ENCODE data around the gene IDE.
A peak's percentile ranks its signal among the peaks of the same experiment; 100 is the strongest.
"Not testable (repeated sequence)": the region's sequence is repeated elsewhere in the genome, so short reads cannot be mapped to it uniquely, and the experiment has no call there.

Gene IDE

DNA sequence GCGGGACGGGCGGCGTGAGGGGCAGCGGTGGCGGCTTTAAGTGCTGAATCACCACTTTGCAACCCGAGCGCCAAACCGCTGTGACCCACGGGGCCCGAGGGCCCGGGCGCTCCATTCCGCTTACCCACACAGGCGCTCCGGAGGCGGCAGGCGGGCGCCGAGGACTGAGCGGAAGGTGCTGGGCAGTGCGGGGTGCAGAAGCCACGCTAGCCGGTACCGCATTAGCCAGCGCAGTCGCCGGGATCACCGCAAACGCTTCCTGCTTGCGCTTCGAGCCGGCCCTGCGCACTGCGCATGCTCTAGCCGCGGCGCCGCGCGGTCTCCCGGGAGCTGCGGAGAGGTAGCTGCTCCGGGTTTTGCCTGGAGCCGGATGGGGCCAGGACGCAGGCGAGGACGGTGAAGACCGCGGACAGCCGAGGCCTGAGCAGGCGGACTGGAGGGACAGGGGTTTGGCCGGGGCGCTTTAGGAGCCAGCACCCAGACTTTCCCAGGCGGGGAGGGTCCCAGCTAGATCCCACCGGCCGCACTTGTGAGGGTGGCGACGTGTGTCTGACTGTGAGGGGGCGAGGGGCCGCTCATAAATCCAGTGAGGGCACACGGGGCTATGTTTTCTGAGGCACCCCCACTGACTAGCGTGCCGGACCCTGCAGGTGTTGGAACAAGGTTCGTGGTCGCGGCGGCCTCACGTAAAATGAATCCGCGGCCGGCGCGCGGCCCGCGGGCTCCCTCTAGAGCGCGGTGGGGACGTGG is at the start of gene IDE:
Gene IDE, minus strand, starts transcription at position 296 of the 750 bp plus-strand sequence. Its CDS starts 74 bp downstream, at position 222.
- H3K4me3 ChIP-seq (ENCODE audit: low read depth, low read length), result peak within 1 kb of the TSS; percentile 88
- DNase-seq (ENCODE audit: low read depth), result peak; percentile 64

DNA sequence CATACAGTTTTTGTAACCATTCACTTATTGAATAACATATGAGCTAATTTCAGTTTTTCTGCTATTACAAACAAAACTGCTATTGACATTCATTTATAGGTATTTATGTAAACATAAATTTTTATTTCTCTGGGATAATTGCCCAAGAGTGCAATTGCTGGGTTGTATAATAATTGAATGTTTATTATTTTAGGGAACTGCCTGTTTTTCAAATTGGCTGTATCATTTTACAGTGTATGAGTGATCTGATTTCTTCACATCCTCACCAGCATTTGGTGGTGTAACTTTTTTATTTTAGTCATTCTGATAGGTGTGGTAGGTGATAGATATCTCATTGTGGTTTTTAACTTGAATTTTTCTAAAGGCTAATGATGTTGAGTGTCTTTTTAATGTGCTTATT is 45.5 kb upstream of the IDE start:
- no peak for DNase-seq (ENCODE audit: low read depth)
- no peak overlapping the region for H3K4me3 ChIP-seq (ENCODE audit: low read depth, low read length)

DNA sequence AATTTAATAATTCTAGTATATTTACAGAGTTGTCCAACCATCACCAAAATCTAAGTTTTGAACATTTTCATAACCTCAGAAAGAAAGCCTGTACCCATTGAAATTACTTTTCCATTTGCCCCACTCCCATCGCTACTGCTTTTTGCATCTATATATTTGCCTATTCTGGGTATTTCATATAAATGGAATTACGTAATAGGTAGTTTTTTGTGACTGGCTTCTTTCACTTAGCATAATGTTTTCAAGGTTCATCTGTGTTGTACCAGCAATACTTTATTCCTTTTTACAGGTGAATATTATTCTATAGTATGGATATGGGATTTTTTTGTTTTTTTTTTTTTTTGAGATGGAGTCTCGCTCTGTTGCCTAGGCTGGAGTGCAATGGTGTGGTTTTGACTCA is 41.6 kb upstream of the IDE start:
- H3K4me3 ChIP-seq (ENCODE audit: low read depth, low read length), result no peak overlapping the region
- no peak for DNase-seq (ENCODE audit: low read depth)

DNA sequence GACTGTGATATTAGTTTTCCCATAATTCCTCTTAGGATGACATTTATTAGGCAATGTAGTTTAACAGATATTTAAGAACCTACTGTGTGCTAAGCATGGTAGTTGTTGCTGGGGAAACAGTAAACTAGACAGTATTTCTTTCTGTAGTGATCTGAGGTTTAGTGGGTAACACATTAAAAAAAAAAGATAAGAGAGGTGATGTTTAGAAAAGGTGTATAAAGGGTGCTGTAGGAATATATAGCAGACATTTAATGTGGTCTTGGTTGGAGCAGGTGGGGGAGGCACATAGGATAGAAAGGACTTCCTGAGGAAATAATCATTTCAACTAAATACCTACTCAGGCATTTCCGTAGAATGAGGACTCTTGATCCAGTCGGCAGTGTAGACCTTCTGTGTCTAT is 30.9 kb upstream of the IDE start:
- no peak overlapping the region for H3K4me3 ChIP-seq (ENCODE audit: low read depth, low read length)
- no peak for DNase-seq (ENCODE audit: low read depth)

DNA sequence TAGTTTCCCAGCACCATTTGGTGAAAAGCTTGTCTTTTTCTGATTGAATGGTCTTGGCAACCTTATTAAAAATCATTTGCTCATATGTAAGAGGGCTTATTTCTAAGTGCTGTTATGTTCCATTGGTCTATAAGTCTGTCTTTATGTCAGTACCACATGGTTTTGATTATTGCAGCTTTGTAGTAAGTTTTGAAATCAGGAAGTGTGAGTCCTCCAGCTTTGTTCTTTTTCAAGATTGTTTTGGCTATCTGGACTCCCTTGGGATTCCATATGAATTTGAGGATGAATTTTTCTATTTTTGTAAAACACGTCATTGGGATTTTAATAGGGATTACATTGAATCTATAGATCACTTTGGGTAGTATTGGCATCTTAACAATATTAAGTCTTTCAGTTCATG is 24.4 kb upstream of the IDE start:
- DNase-seq (ENCODE audit: low read depth), result no peak
- H3K4me3 ChIP-seq (ENCODE audit: low read depth, low read length), result no peak overlapping the region

DNA sequence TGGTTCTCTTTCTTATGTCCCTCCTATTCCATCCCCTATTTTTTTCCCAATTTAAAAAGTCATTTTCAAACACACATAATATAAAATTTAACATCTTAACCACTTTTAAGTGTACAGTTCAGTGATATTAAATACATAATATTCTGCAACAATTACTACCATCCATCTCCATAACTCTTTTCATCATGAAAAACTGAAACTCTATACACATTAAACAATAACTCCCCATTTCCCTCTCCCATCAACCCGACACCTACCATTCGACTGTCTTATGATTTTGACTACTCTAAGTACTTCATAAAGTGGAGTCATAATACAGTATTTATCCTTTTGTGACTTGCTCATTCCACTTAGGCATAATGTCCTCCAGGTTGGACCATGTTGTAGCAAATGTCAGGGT is 21.6 kb upstream of the IDE start:
- no peak overlapping the region for H3K4me3 ChIP-seq (ENCODE audit: low read depth, low read length)
- no peak for DNase-seq (ENCODE audit: low read depth)

DNA sequence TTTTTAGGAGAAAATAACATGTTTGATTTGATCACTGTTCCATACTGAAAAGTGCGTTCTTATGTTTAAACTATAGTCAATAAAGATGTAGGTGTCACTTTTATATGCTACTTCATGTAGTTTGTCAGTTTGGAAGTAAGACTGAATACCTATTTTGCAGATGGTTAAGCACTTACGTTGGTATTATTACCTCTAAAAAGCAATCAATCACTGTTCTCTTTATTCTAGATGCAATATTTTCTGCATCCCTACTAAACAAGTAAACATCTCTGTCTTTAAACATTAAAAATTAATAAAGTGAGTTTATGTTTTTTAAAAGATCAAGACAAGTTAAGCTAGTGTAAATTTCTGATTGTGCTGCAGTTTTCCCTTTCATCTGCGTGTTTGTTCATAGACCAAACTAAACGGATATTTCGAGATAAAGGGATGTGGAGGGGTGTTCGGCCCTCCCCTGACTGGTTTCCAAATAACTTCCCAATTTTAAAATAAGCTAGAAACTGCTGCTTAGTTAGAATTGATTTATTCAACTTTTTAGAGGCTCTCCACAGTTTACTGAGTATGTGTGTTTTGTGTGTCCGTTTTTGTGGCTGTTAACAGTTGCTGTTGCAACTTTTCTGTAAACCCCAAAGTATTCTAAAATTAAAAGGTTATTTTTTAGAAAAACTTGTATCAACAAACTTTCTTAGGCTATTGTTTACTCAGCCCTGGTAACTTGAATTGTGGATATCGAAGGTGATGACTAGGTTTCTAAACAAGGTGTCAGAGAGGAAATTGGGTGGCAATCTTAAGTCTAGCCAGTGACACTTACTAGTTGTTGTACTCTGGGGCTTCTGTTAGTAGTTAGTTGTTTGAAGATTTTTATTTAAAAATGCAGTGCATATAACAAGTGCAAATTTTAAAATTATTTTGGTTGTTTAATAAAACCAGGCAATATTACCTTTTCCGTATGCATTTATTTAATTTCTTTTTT is 20.0 kb upstream of the IDE start:
- DNase-seq (ENCODE audit: low read depth), result no peak
- peak overlapping the region; percentile 81 for H3K4me3 ChIP-seq (ENCODE audit: low read depth, low read length)

DNA sequence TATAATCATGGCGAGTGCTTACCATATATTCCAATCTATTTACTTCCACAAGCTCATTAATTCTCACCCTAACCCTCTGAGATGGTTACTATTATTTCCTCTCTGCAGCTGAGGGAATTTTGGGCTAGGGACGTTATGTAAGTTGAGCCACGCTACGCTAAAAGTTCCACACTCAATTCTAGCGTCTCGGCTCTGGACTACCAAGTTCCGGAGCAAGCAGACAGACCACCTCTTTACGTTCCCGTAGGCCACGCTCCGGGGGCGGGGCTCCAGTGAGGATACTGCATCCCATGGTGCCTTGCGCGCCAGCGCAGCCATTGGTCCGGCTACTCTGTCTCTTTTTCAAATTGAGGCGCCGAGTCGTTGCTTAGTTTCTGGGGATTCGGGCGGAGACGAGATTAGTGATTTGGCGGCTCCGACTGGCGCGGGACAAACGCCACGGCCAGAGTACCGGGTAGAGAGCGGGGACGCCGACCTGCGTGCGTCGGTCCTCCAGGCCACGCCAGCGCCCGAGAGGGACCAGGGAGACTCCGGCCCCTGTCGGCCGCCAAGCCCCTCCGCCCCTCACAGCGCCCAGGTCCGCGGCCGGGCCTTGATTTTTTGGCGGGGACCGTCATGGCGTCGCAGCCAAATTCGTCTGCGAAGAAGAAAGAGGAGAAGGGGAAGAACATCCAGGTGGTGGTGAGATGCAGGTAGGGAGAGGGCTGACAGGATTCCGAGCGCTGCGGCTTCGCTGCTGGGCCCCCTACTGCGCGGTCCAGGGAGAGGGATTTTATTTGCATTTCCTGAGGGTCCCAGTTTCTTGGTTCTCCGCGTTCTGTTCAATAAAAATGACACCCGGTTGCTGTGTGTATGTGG is 19.1 kb upstream of the IDE start, which contains the start of gene KIF11:
Gene KIF11, plus strand, starts transcription at position 370 of the 858 bp plus-strand sequence. Its CDS starts 246 bp downstream, at position 616.
- DNase-seq (ENCODE audit: low read depth), result peak; percentile 86

DNA sequence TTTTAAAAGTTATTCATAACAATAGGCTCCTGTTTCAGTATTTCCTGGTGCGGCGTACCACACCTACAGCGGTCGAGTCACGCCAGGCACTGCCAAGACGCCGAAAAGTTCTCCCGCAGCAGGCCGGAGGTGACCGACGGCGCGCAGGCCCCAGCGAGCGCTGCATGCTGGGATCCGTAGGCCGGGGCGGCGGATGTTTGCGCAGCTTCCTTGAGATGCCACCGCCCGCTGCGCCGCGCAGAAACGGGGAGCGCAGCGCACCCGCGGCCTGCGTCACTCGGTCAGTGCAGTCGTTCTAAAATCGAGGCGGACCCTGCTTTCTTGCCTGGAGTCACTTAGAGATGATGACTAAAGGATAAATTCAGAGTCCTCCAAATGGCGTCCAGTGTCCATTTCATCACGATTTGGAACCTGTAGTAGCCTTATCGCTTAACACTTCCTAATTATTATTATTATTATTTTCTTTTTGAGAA is 17.7 kb upstream of the IDE start:
- H3K4me3 ChIP-seq (ENCODE audit: low read depth, low read length), result peak overlapping the region; percentile 81

More for the DNA sequence above, 19.1 kb upstream of the IDE start, which contains the start of gene KIF11:
- H3K4me3 ChIP-seq (ENCODE audit: low read depth, low read length), result peak within 1 kb of the TSS; percentile 81

DNA sequence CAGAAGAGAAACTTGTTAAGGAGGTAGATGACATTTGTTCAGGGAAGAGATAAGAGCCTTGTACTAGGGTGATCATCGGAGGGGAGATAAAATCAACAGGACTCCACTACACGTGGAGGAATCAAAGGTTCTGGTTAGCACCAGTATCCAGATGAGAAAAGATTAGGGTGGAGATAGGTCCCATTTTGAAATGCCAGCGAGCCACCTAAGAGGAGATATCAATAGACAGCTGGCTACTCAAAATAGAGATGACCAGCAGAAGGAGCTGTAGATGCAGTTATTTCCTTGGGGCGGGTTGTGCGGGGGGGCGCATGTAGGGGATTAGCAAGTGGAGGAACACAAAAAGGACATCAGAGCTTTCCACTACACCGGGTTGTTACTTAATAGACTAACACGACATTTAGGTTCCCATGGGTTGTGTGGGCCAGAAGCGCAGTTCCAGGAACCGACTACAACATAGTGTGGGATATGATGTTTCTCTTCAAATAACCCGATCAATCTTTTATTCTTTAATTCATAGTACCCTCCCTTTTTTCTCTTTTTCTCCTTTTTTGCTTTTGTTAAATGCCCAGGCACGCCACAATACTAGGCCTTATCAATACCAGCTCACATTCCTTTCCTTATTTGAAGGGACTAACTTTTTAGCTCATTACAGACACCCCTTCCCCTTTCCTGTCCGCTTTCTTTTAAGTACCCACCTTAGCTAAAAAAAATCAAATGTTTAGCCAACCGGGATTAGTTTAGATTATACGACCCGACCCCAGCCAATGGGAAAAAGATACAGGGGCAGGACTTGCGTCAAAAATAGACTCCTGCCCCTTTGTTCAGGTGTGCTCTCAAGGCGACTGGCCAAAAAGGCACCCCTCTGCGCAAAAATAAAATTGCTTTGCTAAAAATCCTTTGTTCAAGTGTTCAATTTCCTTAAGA is 17.0 kb upstream of the IDE start:
- H3K4me3 ChIP-seq (ENCODE audit: low read depth, low read length), result peak overlapping the region; percentile 81
- DNase-seq (ENCODE audit: low read depth), result no peak

More for the DNA sequence above, 17.7 kb upstream of the IDE start:
- DNase-seq (ENCODE audit: low read depth), result peak; percentile 85

DNA sequence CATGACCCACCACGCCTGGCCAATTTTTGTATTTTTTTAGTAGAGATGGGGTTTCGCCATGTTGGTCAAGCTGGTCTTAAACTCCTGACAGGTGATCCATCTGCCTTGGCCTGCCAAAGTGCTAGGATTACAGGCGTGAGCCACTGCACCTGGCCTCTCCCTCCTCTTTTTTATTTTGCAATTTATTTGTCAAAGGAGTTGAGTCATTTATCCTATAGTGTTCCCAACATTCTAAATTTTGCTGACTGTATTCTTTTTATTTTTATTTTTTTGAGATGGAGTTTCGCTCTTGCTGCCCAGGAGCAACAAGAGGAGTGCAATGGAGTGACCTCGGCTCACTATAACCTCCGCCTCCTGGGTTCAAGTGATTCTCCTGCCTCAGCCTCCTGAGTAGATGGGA is 8.5 kb upstream of the IDE start:
- DNase-seq (ENCODE audit: low read depth); H3K4me3 ChIP-seq (ENCODE audit: low read depth, low read length): not testable (repeated sequence)

DNA sequence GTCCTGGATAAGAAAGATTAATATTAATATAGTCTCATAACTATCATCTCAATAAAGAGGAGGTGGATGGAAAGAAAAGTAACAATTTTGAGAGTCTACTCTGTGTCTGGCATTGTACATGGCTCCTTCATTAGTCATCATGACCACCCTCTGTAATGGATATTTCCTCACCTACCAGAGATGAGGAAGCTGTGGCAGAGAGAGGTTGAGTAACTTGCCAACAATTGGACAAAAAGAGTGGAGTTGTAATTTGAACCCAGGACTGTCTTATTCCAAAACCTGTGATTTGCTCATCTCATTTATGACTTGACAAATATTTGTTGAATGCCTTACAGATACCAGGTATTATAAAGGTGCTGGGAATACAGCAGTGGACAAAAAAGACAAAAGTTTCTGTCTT is 2.1 kb upstream of the IDE start:
- no peak overlapping the region for H3K4me3 ChIP-seq (ENCODE audit: low read depth, low read length)
- no peak for DNase-seq (ENCODE audit: low read depth)

DNA sequence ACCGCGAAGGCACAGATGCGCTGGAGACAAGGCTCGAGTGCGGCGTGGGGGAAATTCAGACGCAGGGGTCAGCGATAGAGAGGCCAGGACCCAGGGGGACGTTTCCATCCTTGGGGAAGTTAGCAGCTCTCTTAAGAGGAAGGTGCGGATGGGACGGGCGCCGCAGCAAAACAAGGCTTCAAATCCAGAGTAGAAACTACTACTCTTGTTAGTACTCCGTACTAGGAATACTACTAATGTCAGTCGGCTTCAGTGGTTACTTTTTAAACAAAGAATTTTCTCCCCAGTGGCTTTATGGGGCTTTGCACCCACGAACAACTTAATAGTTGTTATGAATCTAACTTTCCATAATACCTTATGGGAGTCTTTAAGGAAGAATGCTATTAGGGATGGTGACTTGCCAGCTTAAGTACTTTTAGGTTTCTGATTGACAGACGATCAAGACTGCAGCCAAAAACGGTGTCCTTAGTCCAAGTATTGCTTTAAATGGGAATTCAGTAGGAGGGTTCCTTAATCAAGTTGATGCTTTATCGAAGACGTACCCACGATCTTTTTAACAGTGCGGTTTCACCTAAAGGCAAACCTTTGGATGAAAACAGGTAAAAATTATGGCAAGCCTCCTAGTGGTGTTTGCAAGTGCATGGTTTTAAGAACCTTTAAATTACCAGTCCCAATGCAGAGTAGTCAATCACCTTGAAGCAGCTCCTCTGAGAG is 812 bp upstream of the IDE start:
- peak overlapping the region; percentile 88 for H3K4me3 ChIP-seq (ENCODE audit: low read depth, low read length)
- DNase-seq (ENCODE audit: low read depth), result no peak

DNA sequence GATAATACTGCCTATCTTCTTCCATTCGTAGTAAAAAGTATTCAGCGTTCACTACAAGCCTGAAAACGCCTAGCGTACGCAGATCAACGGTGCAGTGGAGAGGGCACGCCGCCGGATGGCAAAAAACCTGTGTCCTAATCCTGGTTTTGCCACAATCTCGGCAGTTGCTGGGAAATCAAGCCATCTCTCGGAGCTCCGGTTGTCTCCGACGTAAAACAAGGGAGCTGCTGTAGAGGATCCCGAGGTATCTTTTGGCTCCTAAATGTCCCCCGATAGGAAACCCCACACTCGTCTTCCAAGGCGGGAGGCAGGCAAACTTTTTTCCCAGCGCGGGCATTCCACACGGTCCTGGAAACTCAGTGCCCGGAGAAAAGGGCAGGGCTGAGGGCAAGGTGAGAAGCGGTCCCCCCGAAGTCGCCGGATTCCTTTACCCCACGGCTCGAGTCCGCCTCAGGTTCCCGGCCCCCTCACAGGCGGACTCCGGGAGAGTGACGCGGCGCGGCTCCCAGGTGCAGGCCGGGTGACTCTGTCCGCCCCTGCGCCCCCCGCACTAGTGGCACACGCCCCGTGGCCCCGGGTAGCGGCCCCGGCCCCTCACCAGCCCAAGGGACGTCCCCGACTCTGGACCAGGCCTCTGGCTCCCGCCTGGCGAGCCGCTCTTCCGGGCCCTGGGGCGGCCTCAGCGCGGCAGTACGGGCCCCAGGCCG is 649 bp downstream of the IDE start:
- DNase-seq (ENCODE audit: low read depth), result no peak
- H3K4me3 ChIP-seq (ENCODE audit: low read depth, low read length), result peak overlapping the region; percentile 88

DNA sequence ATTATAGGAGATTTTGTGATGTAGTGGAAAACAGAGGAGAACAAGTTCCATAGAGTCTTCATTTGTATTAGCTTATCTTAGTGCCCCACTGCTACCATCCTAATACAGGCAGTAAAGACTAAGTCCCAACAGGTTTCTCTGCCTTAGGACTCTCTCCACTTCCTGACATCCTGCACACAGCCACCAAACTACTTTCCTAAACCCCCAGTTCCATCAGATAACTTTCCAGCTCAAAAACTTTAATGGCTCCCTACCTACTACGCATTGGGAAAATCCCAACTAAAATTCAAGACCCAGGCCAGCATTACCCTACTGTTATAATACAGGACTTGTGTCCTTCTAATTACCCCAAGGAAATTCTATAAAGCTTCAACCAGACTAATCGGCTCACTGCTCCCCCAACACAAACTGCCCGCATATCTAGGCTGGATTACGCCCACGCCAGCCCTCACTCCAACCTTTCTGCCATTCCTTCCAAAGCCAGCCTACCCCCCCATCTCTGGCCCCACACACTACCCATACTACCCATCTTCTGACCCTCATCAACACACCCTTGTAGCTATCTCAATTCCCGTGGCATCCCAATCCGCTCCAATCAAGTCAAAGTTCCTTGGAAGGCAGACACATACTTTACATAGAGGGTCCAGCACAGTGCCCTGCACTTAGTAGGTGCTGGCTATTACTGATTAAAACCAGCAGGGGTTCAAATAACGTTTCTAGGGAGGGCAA is 1.4 kb downstream of the IDE start:
- H3K4me3 ChIP-seq (ENCODE audit: low read depth, low read length), result peak overlapping the region; percentile 88
- no peak for DNase-seq (ENCODE audit: low read depth)

DNA sequence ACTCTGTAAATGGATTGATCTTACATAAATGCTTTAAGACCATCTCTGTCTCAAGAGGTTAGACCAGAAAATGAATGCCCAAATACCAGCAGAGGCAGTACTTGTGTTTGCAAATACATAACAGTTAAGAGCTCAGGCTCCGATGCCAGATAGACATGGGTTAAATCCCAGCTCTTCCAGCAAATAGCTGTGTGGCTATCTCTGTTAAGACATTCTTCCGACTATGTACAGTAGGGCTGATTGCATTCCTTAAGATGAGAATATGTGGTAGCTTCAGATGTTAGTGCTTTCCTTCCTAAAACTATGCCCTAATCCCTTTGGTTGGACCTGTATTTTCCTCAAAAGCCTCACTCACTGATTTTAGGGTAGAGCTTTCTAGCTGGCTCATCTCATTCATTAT is 2.2 kb downstream of the IDE start:
- no peak for DNase-seq (ENCODE audit: low read depth)
- H3K4me3 ChIP-seq (ENCODE audit: low read depth, low read length), result no peak overlapping the region
